HG03097 (cell line): Measurements from ENCODE around the gene PAQR8.
"Not testable (repeated sequence)": the region's sequence is repeated elsewhere in the genome, so short reads cannot be mapped to it uniquely, and the experiment has no call there.

Experiments
- ATAC-seq: cut with Tn5 transposase; IDR thresholded peaks from one replicate; pipeline ENCODE4 v1.9.1; 2021; ENCODE audit not compliant: unreplicated experiment, low FRiP score

Gene PAQR8

GRCh38 chr6:52375780-52376556 is 14.0 kb downstream of the PAQR8 start:
- ATAC-seq, result no peak

DNA sequence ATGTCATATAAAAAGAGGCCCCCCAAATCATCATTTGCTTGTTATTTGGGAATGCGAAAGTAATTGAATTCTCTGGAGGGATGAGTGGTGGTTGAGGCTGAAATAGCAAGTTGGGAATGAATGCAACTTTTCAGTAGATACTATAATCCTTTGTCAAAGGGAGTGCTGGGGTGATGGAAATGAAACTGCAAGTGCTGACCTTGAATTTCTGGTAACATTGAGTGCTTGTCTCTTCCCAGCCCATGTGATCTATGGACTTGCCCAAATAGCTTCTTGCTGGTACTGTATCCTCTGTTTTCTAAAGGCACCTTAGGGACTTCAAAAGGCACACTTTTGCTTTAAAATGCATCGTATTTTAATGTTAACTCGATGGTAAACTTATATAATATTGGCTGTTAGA is 14.8 kb downstream of the PAQR8 start:
- ATAC-seq, result no peak

GRCh38 chr6:52377538-52378221 is 15.7 kb downstream of the PAQR8 start:
- no peak for ATAC-seq

GRCh38 chr6:52381249-52381648 is 19.3 kb downstream of the PAQR8 start:
- no peak for ATAC-seq

- ATAC-seq, result no peak
Observed at GRCh38 chr6:52384145-52384766, 22.3 kb downstream of the PAQR8 start.

- no peak for ATAC-seq
Observed at GRCh38 chr6:52385074-52385473, 23.1 kb downstream of the PAQR8 start.

DNA sequence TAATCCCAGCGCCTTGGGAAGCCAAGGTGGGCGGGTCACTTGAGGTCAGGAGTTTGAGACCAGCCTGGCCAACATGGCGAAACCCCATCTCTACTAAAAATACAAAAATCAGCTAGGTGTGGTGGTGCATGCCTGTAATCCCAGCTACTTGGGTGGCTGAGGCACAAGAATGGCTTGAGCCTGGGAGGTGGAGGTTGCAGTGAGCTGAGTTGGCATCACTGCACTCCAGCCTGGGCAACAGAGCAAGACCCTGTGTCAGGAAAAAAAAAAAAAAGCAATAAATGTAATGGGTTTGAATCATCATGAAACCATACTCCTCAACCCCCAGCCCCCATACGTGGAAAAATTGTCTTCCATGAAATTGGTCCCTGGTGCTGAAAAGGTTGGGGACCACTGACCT is 26.2 kb downstream of the PAQR8 start:
- not testable (repeated sequence) for ATAC-seq

- ATAC-seq, result no peak
Observed at GRCh38 chr6:52388790-52389189, 26.8 kb downstream of the PAQR8 start.

- ATAC-seq, result no peak
Observed at GRCh38 chr6:52389264-52389625, 27.3 kb downstream of the PAQR8 start.

GRCh38 chr6:52389626-52390360 is 27.8 kb downstream of the PAQR8 start:
- peak; percentile 69 for ATAC-seq

- ATAC-seq, result peak; percentile 35
Observed at GRCh38 chr6:52390361-52390727, 28.4 kb downstream of the PAQR8 start.

DNA sequence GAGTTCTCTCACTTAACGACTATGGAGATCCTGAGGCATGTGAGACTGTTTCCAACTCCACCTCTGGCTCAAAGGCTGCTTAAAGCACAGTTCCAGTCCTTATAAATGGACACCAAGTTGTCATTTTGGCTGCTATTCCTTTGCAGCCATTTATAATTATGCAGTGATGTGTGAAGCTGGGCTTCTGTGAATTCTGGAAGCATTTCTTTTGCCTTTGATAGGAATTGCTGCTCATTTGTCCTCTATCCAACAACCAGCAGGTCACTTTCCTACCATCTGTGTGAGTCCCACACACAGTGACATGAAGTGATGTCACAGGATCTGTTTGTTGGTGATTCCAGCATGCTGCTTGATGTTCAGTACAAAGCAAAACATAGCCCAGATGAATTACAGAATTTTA is 29.6 kb downstream of the PAQR8 start:
- ATAC-seq, result no peak

DNA sequence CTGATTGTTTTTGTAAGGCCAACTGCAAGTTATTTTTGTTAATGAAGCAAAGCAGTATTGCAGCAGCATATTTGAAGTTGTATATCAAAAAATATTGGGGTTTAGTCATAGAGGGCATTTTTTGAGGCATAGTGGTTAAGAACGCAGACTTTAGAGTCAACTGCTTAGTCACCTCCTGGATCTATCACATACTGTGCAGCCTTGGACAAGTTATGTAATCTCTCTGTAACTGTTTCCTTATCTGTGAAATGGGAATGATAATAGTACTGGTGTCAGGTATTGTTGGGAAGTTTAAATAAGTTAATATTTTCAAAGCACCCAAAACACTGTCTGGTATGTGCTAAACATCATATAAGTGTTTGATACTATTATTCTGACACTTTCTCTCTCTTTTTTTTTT is 31.0 kb downstream of the PAQR8 start:
- ATAC-seq, result no peak

- ATAC-seq, result no peak
Observed at GRCh38 chr6:52393780-52394179, 31.8 kb downstream of the PAQR8 start.

GRCh38 chr6:52394251-52394666 is 32.3 kb downstream of the PAQR8 start:
- peak; percentile 30 for ATAC-seq

- ATAC-seq, result no peak
Observed at GRCh38 chr6:52395969-52396368, 34.0 kb downstream of the PAQR8 start.

- no peak for ATAC-seq
Observed at GRCh38 chr6:52399511-52400312, 37.8 kb downstream of the PAQR8 start.

DNA sequence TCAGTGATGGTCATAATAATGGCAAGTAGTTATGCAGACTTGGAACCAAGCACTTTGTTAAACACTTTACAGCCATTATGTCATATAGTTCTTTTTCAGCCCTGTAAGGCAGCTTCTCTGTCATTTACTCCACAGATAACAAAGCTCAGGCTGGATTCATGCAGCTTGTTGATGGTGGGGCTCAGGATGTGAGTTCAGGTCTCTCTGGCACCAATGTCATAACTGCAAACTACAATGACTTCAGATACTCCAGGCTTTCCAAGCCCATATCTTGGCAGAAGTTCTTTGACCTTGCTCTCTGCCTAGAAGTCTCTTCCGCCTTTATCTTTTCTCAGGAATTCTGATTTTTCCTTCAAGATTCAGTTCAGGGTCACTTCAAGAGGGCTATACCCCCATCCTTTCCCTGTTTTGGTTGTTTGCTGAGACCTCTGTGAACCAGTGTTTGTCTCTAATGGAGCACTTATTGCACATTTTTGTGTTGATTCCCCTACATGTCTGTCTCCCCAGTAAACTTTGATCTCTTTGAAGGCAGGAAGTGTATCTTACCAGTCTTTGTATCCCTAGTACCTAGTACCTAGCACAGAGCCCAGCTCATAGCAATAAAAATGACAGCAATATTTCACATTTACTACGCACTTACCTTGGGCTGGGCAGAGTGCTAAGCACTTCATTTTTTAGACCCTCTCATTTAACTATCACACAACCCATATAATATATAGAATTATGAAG is 38.5 kb downstream of the PAQR8 start:
- no peak for ATAC-seq

- ATAC-seq, result no peak
Observed at GRCh38 chr6:52403086-52403485, 41.1 kb downstream of the PAQR8 start.

GRCh38 chr6:52403627-52404026 is 41.7 kb downstream of the PAQR8 start:
- no peak for ATAC-seq
